Muscle layer of colon (tissue), 2 donors: Measurements from ENCODE around the gene OSBPL5.
"Not testable (repeated sequence)": the region's sequence is repeated elsewhere in the genome, so short reads cannot be mapped to it uniquely, and the experiment has no call there.

ENCODE experiments used
- H3K27ac ChIP-seq: one replicate; pipeline ENCODE4 v1.7.0; 2013; ENCODE audit warnings: low read depth, mild to moderate bottlenecking, low read length, moderate library complexity
- H3K27me3 ChIP-seq, 2 donors: one replicate each; pipeline ENCODE4 v1.7.0; 2013; ENCODE audit warnings: low read length in 2 of 2, mild to moderate bottlenecking in 2 of 2; ENCODE audit not compliant: insufficient read depth in 2 of 2, control insufficient read depth in 1 of 2
- H3K36me3 ChIP-seq: one replicate; pipeline ENCODE4 v1.7.0; 2013; ENCODE audit warnings: mild to moderate bottlenecking, low read length; ENCODE audit not compliant: insufficient read depth
- H3K4me1 ChIP-seq: one replicate; pipeline ENCODE4 v1.7.0; 2013; ENCODE audit warnings: mild to moderate bottlenecking, low read length; ENCODE audit not compliant: insufficient read depth
- H3K4me3 ChIP-seq, 2 donors: one replicate each; pipeline ENCODE4 v1.7.0; 2013; ENCODE audit warnings: low read length in 2 of 2, low read depth in 1 of 2, mild to moderate bottlenecking in 1 of 2, moderate library complexity in 1 of 2
- H3K9ac ChIP-seq: one replicate; pipeline ENCODE4 v1.7.0; 2013; ENCODE audit warnings: low read length
- H3K9me3 ChIP-seq: one replicate; pipeline ENCODE4 v1.7.0; 2013; ENCODE audit warnings: mild to moderate bottlenecking, low read length
- donor health status: abdominal sarcoma.
- donor health status: Adenocarcinoma of cecum.

The OSBPL5 gene

DNA sequence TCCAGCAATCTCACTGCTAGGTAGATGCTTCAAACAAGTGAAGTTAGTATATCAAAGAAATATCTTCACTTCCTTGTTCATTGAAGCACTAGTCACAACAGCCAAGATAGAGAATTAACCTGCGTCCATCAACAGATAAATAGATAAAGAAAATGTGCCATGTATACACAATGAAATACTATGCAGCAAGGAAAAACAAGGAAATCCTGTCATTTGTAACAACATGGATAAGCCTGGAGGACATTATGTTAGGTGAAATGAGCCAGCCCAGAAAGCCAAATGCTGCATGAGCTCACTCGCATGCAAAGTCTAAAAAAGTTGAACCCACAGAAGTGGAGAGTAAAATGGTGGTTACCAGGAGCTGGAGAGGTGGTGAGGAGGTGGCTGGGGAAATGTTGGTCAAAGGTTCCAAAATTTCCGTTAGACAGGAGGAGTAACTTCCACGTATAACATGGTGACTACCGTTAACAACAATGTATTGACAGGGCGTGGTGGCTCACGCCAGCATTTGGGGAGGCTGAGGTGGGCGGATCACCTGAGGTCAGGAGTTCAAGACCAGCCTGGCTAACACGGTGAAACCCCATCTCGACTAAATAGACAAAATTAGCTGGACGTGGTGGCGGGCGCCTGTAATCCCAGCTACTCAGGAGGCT is 84.3 kb downstream of the OSBPL5 start:
- Histone ChIP-seq H3K9me3 (no peaks in the 10 kb centered on the region), H3K27me3 (no peaks in the 10 kb centered on the region), H3K4me1 (no peaks in the 10 kb centered on the region), H3K36me3 (no peaks in the 10 kb centered on the region), H3K9ac (no peak overlapping the region), H3K4me3 (no peak overlapping the region), H3K27ac (no peak overlapping the region)

DNA sequence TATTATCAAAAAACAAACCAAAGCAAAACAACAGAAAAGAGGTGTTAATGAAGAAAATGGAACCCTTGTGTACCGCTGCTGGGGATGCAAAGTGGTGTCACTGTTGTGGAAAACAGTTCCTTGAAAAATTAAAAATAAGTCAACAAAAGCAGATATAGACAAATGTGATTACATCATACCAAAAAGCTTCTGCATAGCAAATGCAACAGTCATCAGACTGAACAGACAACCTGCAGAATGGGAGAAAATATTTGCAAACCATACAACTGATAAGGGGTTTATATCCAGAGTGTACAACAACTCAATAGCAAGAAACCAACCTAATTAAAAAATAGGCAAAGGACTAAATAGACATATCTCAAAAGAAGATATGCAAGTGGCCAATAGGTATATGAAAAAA is 85.0 kb downstream of the OSBPL5 start:
- H3K9ac ChIP-seq: no peak overlapping the region
- no peak overlapping the region for H3K27ac ChIP-seq
- H3K4me1 ChIP-seq: no peaks in the 10 kb centered on the region
- H3K36me3 ChIP-seq: no peaks in the 10 kb centered on the region
- no peaks in the 10 kb centered on the region for H3K9me3 ChIP-seq
- no peaks in the 10 kb centered on the region for H3K27me3 ChIP-seq
- no peak overlapping the region for H3K4me3 ChIP-seq

DNA sequence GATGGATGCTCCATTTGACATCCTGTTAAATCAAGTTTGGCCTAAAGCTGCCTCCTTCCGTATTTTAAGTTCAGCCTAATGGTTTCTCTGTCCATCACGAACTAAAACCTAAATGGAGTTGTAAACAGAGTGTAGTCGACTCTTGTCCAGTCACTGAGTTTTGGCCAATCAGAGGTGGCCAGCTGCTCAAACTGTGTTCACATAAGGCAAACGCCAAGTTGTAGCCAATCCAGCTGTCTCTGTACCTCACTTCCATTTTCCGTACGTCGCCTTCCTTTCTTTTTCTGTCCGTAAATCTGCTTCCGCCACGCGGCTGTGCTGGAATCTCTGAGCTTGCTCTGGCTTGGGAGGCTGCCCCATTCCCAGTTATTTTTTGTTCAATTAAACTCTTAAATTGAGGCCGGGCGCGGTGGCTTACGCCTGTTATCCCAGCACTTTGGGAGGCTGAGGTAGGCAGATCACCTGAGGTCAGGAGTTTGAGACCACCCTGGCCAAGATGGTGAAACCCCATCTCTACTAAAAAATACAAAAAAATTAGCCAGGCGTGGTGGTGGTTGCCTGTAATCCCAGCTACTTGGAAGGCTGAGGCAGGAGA is 87.2 kb downstream of the OSBPL5 start:
- H3K36me3 ChIP-seq: no peaks in the 10 kb centered on the region
- H3K4me1 ChIP-seq: no peaks in the 10 kb centered on the region
- H3K4me3 ChIP-seq: no peak overlapping the region
- H3K27ac ChIP-seq: no peak overlapping the region
- H3K27me3 ChIP-seq: no peaks in the 10 kb centered on the region
- H3K9me3 ChIP-seq: no peaks in the 10 kb centered on the region
- H3K9ac ChIP-seq: no peak overlapping the region

DNA sequence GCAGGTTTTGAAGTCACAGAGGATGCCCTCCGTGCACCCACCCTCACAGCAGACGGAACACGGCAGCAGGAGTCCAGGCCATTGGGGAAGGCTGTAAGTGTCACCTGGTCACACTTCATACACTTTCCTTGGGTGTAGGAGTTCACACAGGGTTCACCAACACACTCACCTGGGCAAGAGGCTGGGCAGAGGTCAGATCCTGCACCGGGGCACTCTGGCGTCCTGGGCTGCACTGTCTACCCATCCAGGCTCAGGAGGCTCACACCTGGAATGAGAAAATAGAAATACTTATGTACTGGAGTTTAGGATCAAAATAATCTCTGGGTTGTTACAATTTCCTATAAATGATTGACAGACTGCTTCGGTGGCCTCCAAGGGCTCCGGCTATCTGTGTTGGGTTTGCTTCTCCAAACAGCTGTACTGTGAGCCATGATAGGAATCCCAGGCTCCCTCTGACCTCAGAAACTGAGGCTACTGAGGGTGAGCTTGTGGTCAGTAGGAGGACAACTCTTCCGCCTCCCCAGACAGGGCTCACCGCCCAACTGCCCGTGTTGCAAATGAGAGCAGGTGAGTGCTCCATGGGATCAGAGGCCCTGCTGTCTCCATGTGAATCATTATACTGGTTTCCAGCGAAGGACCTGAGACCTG is 87.8 kb downstream of the OSBPL5 start:
- Histone ChIP-seq H3K27ac (no peak overlapping the region), H3K4me1 (no peaks in the 10 kb centered on the region), H3K9ac (no peak overlapping the region), H3K9me3 (no peaks in the 10 kb centered on the region), H3K27me3 (no peaks in the 10 kb centered on the region), H3K4me3 (no peak overlapping the region), H3K36me3 (no peaks in the 10 kb centered on the region)

DNA sequence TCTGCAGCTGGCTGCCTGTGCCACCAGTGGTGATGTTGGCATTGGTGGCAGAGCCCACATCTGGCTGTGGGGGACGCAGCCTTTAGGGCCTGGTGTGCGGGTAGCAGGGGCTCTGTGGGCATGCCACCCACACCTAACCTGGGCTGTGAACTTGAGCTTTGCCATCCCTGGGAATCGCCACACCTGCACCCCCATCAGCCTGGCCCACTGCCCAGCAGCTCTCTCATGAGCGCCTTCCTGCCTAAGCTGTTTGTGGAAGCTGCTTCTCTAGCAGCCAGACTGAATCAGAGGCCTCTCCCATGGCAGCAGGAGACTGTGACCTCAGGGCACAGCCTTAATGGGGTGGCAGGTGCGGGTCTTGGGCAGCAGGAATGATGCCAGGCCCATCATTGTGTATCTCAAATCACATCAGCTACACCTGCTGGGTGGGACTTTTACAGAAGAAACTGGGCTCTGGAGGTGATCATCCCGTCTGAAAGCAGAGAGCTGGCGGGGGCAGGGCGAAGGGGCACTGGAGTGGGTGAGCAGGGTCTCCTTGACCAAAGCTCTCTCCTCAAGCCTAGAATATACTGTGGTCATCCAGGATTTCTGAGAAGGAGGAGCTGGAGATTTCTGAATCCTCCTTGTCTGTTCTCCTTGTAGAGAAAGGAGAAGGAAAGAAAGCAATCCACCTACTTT is 90.1 kb downstream of the OSBPL5 start:
- no peak overlapping the region for H3K27ac ChIP-seq
- H3K4me3 ChIP-seq: no peak overlapping the region
- H3K9me3 ChIP-seq: no peaks in the 10 kb centered on the region
- no peaks in the 10 kb centered on the region for H3K27me3 ChIP-seq
- H3K9ac ChIP-seq: no peak overlapping the region
- no peaks in the 10 kb centered on the region for H3K4me1 ChIP-seq
- H3K36me3 ChIP-seq: no peaks in the 10 kb centered on the region

DNA sequence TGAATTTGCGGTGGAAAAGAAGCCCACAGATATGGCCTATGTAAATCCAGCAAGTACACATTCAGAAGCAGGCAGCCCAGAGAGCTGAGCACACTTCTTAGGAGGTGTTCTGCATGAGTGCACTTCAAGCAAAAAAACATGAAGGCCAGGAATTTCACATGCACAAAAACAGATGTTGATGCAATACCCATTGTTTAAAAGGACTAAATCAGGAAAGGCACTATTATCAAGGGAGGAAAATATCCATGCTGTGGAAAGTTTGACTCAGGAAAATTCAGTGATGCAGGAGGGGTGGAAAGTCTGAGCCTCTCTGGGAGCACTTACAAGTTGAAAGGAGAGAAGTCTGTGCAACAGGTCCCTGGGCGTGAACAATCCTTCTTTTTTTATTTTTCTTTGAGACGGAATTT is 92.1 kb downstream of the OSBPL5 start:
- no peak overlapping the region for H3K27ac ChIP-seq

DNA sequence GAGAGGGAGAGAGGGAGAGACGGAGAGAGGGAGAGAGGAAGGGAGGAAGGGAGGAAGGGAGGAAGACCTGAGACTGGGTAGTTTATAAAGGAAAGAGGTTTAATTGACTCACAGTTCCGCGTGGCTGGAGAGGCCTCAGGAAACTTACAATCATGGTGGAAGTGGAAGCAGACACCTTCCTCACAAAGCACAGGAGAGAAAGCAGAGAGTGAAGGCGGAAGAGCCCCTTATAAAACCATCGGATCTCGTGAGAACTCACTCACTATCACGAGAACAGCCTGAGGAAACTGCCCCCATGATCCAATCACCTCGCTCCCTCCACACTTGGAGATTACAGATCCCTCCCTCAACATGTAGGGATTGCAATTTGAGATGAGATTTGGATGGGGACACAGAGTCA is 95.7 kb downstream of the OSBPL5 start:
- no peaks in the 10 kb centered on the region for H3K27me3 ChIP-seq
- no peaks in the 10 kb centered on the region for H3K4me1 ChIP-seq
- H3K36me3 ChIP-seq: no peaks in the 10 kb centered on the region
- H3K27ac ChIP-seq: no peak overlapping the region
- H3K9ac ChIP-seq: no peak overlapping the region
- H3K9me3 ChIP-seq: no peaks in the 10 kb centered on the region
- H3K4me3 ChIP-seq: no peak overlapping the region

More for the DNA sequence above, 92.1 kb downstream of the OSBPL5 start:
- Histone ChIP-seq H3K9me3 (no peaks in the 10 kb centered on the region), H3K36me3 (no peaks in the 10 kb centered on the region), H3K9ac (no peak overlapping the region), H3K4me1 (no peaks in the 10 kb centered on the region), H3K27me3 (no peaks in the 10 kb centered on the region), H3K4me3 (no peak overlapping the region)

DNA sequence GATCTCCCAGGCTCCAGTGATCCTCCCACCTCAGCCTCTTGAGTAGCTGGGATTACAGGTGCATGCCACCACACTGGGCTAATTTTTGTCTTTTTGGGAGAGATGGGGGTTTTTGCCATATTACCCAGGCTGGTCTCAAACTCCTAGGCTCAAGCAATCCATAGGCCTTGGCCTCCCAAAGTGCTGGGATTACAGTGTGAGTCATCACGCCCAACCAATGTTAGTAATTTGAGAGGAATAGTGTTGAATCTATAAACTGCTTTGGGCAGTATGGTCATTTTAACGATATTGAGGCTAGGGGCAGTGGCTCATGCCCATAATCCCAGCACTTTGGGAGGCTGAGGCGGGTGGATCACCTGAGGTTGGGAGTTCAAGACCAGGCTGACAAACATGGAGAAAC is 98.8 kb downstream of the OSBPL5 start:
- not testable (repeated sequence) for H3K27me3 ChIP-seq

DNA sequence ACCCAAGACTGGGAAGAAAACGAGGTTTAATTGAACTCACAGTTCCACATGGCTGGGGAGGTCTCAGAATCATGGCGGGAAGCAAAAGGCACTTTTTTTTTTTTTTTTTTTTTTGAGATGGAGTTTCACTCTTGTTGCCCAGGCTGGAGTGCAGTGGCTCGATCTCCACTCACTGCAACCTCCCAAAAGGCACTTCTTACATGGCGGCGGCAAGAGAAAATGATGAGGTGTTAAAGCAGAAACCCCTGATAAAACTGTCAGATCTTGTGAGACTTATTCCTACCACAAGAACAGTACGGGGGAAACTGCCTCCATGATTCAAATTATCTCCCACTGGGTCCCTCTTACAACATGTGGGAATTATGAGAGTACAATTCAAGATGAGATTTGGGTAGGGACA is 100.4 kb downstream of the OSBPL5 start:
- not testable (repeated sequence) for H3K4me3 ChIP-seq

More for the DNA sequence above, 98.8 kb downstream of the OSBPL5 start:
- not testable (repeated sequence) for H3K4me3 ChIP-seq, H3K9me3 ChIP-seq, H3K4me1 ChIP-seq, H3K36me3 ChIP-seq, H3K27ac ChIP-seq, H3K9ac ChIP-seq

DNA sequence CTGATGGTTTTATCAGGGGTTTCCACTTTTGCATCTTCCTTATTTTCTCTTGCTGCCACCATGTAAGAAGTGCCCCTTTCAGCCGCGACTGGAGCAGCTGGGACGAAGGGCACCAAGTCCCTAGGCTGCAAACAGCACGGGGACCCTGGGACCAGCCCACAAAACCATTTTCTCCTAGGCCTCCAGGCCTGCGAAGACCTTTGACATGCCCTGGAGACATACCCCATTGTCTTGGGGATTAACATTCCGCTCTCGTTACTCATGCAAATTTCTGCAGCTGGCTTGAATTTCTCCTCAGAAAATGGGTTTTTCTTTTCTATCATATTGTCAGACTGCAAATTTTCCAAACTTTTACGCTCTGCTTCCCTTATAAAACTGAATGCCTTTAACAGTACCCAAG is 101.2 kb downstream of the OSBPL5 start:
- not testable (repeated sequence) for H3K4me3 ChIP-seq, H3K27ac ChIP-seq, H3K9ac ChIP-seq

More for the DNA sequence above, 100.4 kb downstream of the OSBPL5 start:
- not testable (repeated sequence) for H3K27ac ChIP-seq, H3K27me3 ChIP-seq, H3K9ac ChIP-seq, H3K9me3 ChIP-seq, H3K4me1 ChIP-seq, H3K36me3 ChIP-seq

DNA sequence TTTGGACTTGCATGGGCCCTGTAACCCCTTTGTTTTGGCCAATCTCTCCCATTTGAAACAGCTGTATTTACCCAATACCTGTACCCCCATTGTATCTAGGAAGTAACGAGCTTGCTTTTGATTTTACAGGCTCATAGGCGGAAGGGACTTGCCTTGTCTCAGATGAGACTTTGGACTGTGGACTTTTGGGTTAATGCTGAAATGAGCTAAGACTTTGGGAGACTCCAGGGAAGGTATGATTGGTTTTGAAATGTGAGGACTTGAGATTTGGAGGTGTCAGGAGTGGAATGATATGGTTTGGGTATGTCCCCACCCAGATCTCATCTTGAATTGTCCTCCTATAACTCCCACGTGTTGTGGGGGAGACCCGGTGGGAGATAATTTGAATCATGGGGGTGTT is 101.7 kb downstream of the OSBPL5 start:
- H3K4me1 ChIP-seq, H3K9me3 ChIP-seq, H3K27ac ChIP-seq, H3K4me3 ChIP-seq, H3K27me3 ChIP-seq, H3K9ac ChIP-seq, H3K36me3 ChIP-seq: not testable (repeated sequence)

More for the DNA sequence above, 101.2 kb downstream of the OSBPL5 start:
- H3K4me1 ChIP-seq, H3K36me3 ChIP-seq, H3K27me3 ChIP-seq, H3K9me3 ChIP-seq: not testable (repeated sequence)
